Eye (tissue), 1 donor: ENCODE data around the gene DIRAS3.
A peak's percentile ranks its signal among the peaks of the same experiment; 100 is the strongest.
"Not testable (repeated sequence)": the region's sequence is repeated elsewhere in the genome, so short reads cannot be mapped to it uniquely, and the experiment has no call there.

Source experiments
- DNase-seq: peaks from one replicate; pipeline ENCODE4 v3.0.0-alpha.2; 2015

Gene DIRAS3

GRCh38 chr1:68016381-68016780 is 34.0 kb downstream of the DIRAS3 start:
- DNase-seq: peak; percentile 8

GRCh38 chr1:68015971-68016370 is 34.5 kb downstream of the DIRAS3 start:
- no peak for DNase-seq

GRCh38 chr1:68015369-68015768 is 35.1 kb downstream of the DIRAS3 start:
- DNase-seq: no peak

DNA sequence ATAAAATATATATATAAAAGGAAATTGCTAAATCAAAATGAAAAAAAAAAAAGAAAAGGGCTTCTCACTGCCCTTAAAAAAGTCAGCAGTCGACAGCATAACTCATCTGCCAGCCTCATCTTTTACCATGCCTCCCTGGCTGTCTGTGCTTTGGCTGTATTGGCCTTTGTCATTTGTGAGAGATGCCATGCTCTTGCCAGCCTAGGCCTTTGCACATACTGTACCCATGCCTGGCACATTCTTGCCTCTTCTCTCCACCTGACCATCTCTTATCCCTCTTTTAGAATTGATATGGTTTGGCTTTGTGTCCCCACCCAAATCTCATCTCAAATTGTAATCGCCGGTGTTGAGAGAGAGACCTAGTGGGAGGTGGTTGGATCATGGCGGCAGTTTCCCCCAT is 37.1 kb downstream of the DIRAS3 start:
- no peak for DNase-seq

DNA sequence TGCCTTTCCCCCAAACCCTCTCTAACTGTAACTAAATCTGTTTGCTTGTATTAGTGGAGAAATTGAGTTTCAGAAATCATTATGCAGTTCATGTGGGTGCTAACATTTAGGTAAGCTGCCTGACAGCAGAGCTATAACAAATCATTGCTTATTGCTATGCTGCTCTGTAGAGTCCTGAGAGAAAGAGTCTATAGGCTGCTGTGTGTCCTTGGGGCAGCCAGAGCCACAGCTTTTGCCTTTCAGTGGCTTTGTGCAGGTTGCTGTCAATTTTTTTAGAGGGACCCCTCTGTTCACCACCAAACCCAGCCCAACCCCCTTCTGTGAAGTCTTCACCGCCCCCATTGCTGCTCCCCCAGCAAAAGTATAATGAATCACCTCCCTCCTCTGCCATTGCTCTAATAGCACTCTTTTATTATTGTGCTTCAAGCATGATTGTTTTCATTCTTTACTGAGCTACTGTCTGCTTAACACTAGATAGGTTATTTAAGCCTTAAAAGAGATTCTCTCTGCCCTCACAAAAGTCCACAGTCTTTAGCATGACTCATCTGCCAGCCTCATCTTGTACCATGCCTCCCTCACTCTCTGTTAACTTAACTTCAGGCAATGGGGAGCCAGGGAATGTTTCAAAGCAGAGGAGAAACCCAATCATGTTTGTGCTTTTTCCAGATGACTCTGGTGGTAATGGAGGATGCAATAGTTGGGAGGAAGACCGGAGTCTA is 38.6 kb downstream of the DIRAS3 start:
- no peak for DNase-seq

DNA sequence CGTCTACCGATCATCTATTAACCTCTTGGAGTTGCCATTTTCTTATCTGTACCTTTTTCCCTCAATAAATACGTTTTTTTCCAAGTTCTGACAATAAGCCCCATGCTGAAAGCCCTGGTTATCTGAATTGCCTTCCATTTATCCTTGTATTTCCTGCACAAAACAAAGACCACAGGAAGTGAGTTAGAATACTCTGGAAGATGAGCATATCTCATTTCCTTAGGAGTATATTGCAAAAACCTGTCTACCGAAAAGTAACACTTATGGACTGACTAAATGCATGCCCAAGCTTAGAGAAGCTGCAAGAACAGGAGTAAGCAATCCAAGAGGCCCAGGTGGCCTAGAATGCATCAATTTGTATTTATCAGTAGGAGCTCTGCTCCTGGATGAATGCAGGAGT is 39.9 kb downstream of the DIRAS3 start:
- no peak for DNase-seq

- DNase-seq: no peak
These were observed 40.3 kb downstream of the DIRAS3 start for GRCh38 chr1:68010090-68010489.

- DNase-seq: not testable (repeated sequence)
These were observed 46.8 kb downstream of the DIRAS3 start for GRCh38 chr1:68003626-68004025.

DNA sequence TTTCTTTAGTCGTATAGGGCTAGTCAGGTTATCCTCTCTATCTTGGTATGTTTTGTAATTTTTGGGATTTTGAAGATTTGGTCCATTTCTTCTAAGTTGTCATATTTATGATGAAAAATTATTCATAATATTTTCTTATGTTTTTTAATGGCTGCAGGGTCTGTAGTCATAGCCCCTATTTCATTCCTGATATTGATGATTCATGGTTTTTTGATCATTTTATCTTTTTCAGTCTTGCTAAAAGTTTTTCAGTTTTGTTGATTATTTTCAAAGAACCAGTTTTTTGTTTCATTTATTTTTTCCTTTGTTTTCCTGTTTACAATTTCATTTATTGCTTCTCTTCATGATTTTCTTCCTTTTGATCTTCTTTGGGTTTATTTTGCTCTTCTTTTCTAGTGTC is 50.2 kb downstream of the DIRAS3 start:
- no peak for DNase-seq

DNA sequence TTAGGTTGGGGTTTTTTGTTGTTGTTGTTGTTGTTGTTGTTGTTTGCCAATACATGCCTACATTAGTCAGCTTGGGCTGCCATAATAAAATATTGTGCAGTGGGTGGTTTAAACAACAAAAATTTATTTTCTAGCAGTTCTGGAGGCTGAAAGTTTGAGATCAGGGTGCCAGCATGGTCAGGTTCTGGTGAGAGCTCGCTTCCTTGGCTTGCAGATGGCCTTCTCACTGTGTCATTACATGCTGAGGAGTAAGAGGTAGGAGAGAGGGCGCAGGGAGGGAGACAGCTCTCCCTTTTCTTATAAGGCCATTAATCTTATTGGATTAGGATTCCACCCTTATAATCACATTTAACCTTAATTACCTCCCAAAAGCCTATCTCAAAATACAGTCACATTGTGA is 52.7 kb downstream of the DIRAS3 start:
- no peak for DNase-seq
